ENCODE data around the gene FAM13A. TPM values are rescaled to one million over a fixed set of nuclear protein-coding genes. Genes with fewer than 3 reads are reported as not detected.

FAM13A gene
- total and polyA plus RNA-seq, 10 of the 15 experiments (the other 5 are each of a cell fraction or from before 2014, with no cell fraction given), result 0.05 to 1.8 (median 0.27) TPM; not detected in 1

GRCh38 chr4:88713782-88714181, 343.2 kb downstream of the FAM13A start:
- ChIA-PET POLR2A (no interaction called here), RAD21 (ENCODE audit: unreplicated experiment) (interaction anchor here (1.1 kb wide), 1 partner anchor 41 kb away, joined by 3 read pairs; no protein-coding TSS in a partner anchor), SMC1A (ENCODE audit: uncharacterized antibody, unreplicated experiment) (interaction anchor here (1.6 to 1.9 kb wide), 2 partner anchors 10 to 11 kb away, joined by 5 read pairs; no protein-coding TSS in a partner anchor), CTCF (interaction anchor here (1.0 kb wide), 1 partner anchor 10 kb away, joined by 4 read pairs; no protein-coding TSS in a partner anchor)
- Histone ChIP-seq H2AFZ (ENCODE audit: control insufficient read depth, low read depth, low read length) (no peak overlapping the region), H3K79me2 (ENCODE audit: control insufficient read depth, insufficient read depth, low read length) (no peaks in the 10 kb centered on the region), H3K4me1 (ENCODE audit: control insufficient read depth, insufficient read depth, low read length) (no peaks in the 10 kb centered on the region), H3K9ac (ENCODE audit: control insufficient read depth, insufficient read depth, low read length) (no peak overlapping the region), H3K36me3 (ENCODE audit: control insufficient read depth in 2 of 2, insufficient read depth in 2 of 2, low read length in 1 of 2) (no peaks in the 10 kb centered on the region; a peak in 1 of 4 replicates), H3K27ac (ENCODE audit: control insufficient read depth, insufficient read depth) (no peak overlapping the region), H3K9me3 (replicated peaks; ENCODE audit: control insufficient read depth, insufficient read depth, low read length) (peaks cover 3% of the 10 kb centered on the region; the same call in 2 of the 3 replicates), H3K4me3 (no peak overlapping the region), H3K27me3 (replicated peaks in 1 of 2; ENCODE audit: control insufficient read depth in 2 of 2, insufficient read depth in 2 of 2, low read length in 1 of 2) (no peaks in the 10 kb centered on the region), H4K20me1 (ENCODE audit: control insufficient read depth, insufficient read depth) (no peaks in the 10 kb centered on the region), H3K4me2 (ENCODE audit: control insufficient read depth, insufficient read depth) (no peak overlapping the region)
- in situ Hi-C loops (cut with MboI), result no loop called here
- FAIRE-seq (no peak), DNase-seq (ENCODE audit: low read depth, low spot score) (no peak), ATAC-seq (no peak)
- WGBS (ENCODE audit: insufficient coverage, insufficient replicate concordance, low lambda C conversion rate, missing lambda C conversion rate), result 96% methylated on average over 1 of the region's 1 CpG
- no peak for TF ChIP-seq CTCF (IDR thresholded peaks at IDR 0.05 in 2 of 3, conservative IDR thresholded peaks at IDR 0.05 in 1 of 3; ENCODE audit: control insufficient read depth in 2 of 3, extremely low read depth in 1 of 3, insufficient read depth in 1 of 3, low read depth in 3 of 3, low read length in 3 of 3)
- TF ChIP-seq SMC3 (IDR thresholded peaks at IDR 0.05; ENCODE audit: borderline replicate concordance, low read length), result no peak
- no peak for TF ChIP-seq NBN (IDR thresholded peaks at IDR 0.05)
- TF ChIP-seq SUPT20H (IDR thresholded peaks at IDR 0.05; ENCODE audit: borderline replicate concordance, control insufficient read depth, low read depth, low read length), result no peak
- no peak for TF ChIP-seq ZBTB11 (CRISPR knock-in tag; IDR thresholded peaks at IDR 0.05)
- TF ChIP-seq POLR2AphosphoS5 (IDR thresholded peaks at IDR 0.05; ENCODE audit: low read length), result no peak
- TF ChIP-seq MAX (IDR thresholded peaks at IDR 0.05; ENCODE audit: low read depth, low read length), result no peak
- TF ChIP-seq PBX3 (IDR thresholded peaks at IDR 0.05; ENCODE audit: insufficient replicate concordance, low read depth, low read length), result no peak
- TF ChIP-seq KDM1A (IDR thresholded peaks at IDR 0.05; ENCODE audit: borderline replicate concordance), result no peak
- TF ChIP-seq MYB (IDR thresholded peaks at IDR 0.05; ENCODE audit: borderline replicate concordance, low read depth, low read length), result no peak
- BruUV-seq (replicated peaks), result no TSS peak
- intact Hi-C loops (cut with micrococcal nuclease; ENCODE audit: unreplicated experiment), result no loop called here

Measured in GM12878 (cell line).